Gastroesophageal sphincter (tissue), 3 donors: ENCODE results near the gene CHST9.

Experiments
- CTCF ChIP-seq, 4 experiments: fragments of 200-600 bp in 2 of 4; fragments of 450-650 bp in 2 of 4; sonication (generic) in 1 of 4; IDR thresholded peaks; one replicate each; pipeline ENCODE4 v1.5.1; 2017 to 2019; ENCODE audit warnings: antibody characterized with exemption in 4 of 4, mild to moderate bottlenecking in 2 of 4, moderate library complexity in 2 of 4
- EP300 ChIP-seq: sonication (generic); formaldehyde crosslinking; IDR thresholded peaks from one replicate; pipeline ENCODE4 v1.6.1; 2017; ENCODE audit warnings: antibody characterized with exemption, mild to moderate bottlenecking
- POLR2A ChIP-seq, 2 donors: fragments of 450-650 bp; IDR thresholded peaks; one replicate each; pipeline ENCODE4 v1.6.1; 2017; ENCODE audit warnings: antibody characterized with exemption in 2 of 2, mild to moderate bottlenecking in 2 of 2, moderate library complexity in 1 of 2
- POLR2AphosphoS5 ChIP-seq: sonication (generic); formaldehyde crosslinking; IDR thresholded peaks from one replicate; pipeline ENCODE4 v1.6.1; 2017; ENCODE audit warnings: antibody characterized with exemption

DNA sequence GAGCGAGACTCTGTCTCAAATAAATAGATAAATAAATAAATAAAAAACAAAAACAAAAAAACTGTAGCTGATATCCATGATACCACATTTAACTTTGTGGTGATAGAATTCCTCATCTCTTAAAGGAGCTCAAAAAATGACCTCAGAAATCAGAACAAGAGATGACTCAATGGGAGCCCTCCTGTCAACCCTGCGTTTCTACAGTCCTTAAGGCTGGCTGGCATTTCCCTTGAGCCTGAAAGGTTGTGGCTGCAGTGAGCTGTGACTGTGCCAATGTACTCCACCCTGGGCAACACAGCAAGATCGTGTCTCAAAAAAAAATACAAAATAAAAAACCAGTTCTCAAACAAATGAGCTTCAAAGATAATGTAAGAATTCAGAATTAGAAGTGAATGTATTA lies 40.4 kb downstream of the CHST9 start:
- TF ChIP-seq CTCF (IDR thresholded peaks at IDR 0.05) = no peak
- no peak for TF ChIP-seq POLR2AphosphoS5
- TF ChIP-seq POLR2A (IDR thresholded peaks at IDR 0.05) = no peak
- TF ChIP-seq EP300 = no peak
